ENCODE data around the gene RPL12. TPM values are rescaled to one million over a fixed set of nuclear protein-coding genes. Genes with fewer than 3 reads are reported as not detected.

The RPL12 gene
- 2,609 to 2,987 TPM (median 2,755 TPM) in 5 replicates for total RNA-seq (2022; extraction: Qiagen RNA extraction)

GRCh38 chr9:127450830-127451607 lies at the start of gene RPL12, which contains the start of gene LRSAM1:
RPL12 (minus strand) TSS chr9:127451406; CDS start chr9:127451317, 89 bp downstream.
LRSAM1 (plus strand) TSS chr9:127451510; CDS start chr9:127454528, 3,018 bp downstream.

GRCh38 chr9:127423934-127424675 lies 27.1 kb downstream of the RPL12 start, which contains the start of gene ZNF79:
ZNF79 (plus strand) TSS chr9:127424382; CDS start chr9:127424788, 406 bp downstream.

Other genes with a start within 250 kb of the RPL12 start
- 2.2 to 2.8 TPM (median 2.4 TPM) in 5 replicates for gene GARNL3, start 186.6 kb downstream of the RPL12 start, total RNA-seq (2022; extraction: Qiagen RNA extraction)
- 9.5 to 16.7 TPM (median 16.1 TPM) in 5 replicates for gene SLC2A8, start 54.2 kb downstream of the RPL12 start, total RNA-seq (2022; extraction: Qiagen RNA extraction)
- gene ZNF79, start 27.0 kb downstream of the RPL12 start, total RNA-seq (2022; extraction: Qiagen RNA extraction): 5.5 to 6.3 TPM (median 6.0 TPM) in 5 replicates
- gene LRSAM1, start 104 bp upstream of the RPL12 start, total RNA-seq (2022; extraction: Qiagen RNA extraction): 9.4 to 12.6 TPM (median 11.2 TPM) in 5 replicates
- 14.6 to 18.8 TPM (median 17.2 TPM) in 5 replicates for gene STXBP1, start 160.9 kb upstream of the RPL12 start, total RNA-seq (2022; extraction: Qiagen RNA extraction)

All from A549 treated with CORT108297 at 1 μM for 4 hours (cell line).